Activated T-cell treated with anti-CD3 and anti-CD28 coated beads for 48 hours (primary cell): Measurements from ENCODE around the gene SIL1.
A peak's percentile ranks its signal among the peaks of the same experiment; 100 is the strongest.

ENCODE experiments used
- DNase-seq: peaks from one replicate; pipeline ENCODE4 v3.0.0-alpha.2; 2020; ENCODE audit warnings: low read depth

SIL1 gene

GRCh38 chr5:138979684-138980280 is 218.4 kb downstream of the SIL1 start:
- peak; percentile 18 for DNase-seq

- no peak for DNase-seq
Measured at GRCh38 chr5:138978581-138978980, 219.6 kb downstream of the SIL1 start.

GRCh38 chr5:138978080-138978479 is 220.1 kb downstream of the SIL1 start:
- no peak for DNase-seq

GRCh38 chr5:138975098-138975847 is 222.9 kb downstream of the SIL1 start:
- DNase-seq: no peak

- DNase-seq: no peak
Measured at GRCh38 chr5:138974227-138975063, 223.7 kb downstream of the SIL1 start.

GRCh38 chr5:138972836-138973235 is 225.3 kb downstream of the SIL1 start:
- DNase-seq: no peak

GRCh38 chr5:138972230-138972629 is 225.9 kb downstream of the SIL1 start:
- DNase-seq: no peak

GRCh38 chr5:138969323-138970002 is 228.7 kb downstream of the SIL1 start:
- no peak for DNase-seq

GRCh38 chr5:138968601-138969000 is 229.6 kb downstream of the SIL1 start:
- DNase-seq: no peak

- DNase-seq: no peak
Measured at GRCh38 chr5:138967791-138968448, 230.2 kb downstream of the SIL1 start.

- no peak for DNase-seq
Measured at GRCh38 chr5:138966236-138966985, 231.8 kb downstream of the SIL1 start.

GRCh38 chr5:138965626-138966025 is 232.5 kb downstream of the SIL1 start:
- DNase-seq: no peak

- no peak for DNase-seq
Measured at GRCh38 chr5:138964647-138965201, 233.4 kb downstream of the SIL1 start.

- no peak for DNase-seq
Measured at GRCh38 chr5:138963763-138964371, 234.3 kb downstream of the SIL1 start.

- no peak for DNase-seq
Measured at GRCh38 chr5:138962614-138963370, 235.4 kb downstream of the SIL1 start.

- DNase-seq: no peak
Measured at GRCh38 chr5:138961729-138962128, 236.4 kb downstream of the SIL1 start.

GRCh38 chr5:138961221-138961620 is 236.9 kb downstream of the SIL1 start:
- DNase-seq: no peak

- no peak for DNase-seq
Measured at GRCh38 chr5:138960145-138960692, 237.9 kb downstream of the SIL1 start.

GRCh38 chr5:138956801-138957200 is 241.4 kb downstream of the SIL1 start:
- no peak for DNase-seq
